ENCODE measurements around the gene TMUB1. TPM values are rescaled to one million over a fixed set of nuclear protein-coding genes. Genes with fewer than 3 reads are reported as not detected.

Gene TMUB1
- total and polyA plus RNA-seq, 9 of the 15 experiments (the other 6 are each of a cell fraction or from before 2014, with no cell fraction given), result 0.14 to 241 (median 74.1) TPM

DNA sequence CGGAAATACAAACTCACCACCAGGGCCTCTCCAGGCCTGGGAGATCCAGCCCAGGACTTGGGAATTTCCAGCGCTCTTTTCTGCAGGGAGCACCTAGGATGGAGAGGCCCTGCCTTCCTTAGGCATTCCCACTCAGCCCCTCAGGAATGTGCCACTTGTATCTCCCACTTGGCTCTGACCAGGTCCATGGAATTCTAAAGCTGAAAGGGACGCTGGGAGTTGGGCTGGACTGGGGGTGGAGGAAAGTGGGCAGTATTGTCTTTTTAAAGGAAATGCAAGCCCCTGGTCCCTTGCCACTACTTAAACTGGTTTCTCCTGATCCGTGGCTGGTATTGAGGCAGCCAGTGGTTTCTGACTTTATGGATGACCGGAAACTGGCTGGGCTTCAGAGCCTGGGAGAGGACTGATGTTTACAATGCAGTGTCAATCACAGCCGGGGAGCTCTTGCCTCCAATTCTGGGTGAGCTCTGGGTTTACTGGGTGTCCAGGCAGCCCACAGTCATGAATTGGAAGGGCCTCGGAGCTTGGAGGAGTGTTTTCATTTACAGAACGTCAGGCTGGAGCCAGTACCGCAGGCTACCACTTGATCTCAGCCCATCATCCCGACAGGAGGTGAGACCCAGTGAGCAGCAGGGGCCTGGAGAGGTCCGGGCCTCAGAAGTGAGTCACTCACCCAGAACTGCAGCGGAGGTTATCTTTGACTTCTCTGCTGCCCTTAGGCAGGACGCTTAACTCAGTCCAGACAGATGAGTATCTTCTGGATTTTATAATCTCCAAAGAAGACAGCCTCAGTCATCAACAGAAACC lies 30.3 kb upstream of the TMUB1 start:
- 32% methylated on average over 13 of the region's 13 CpGs for WGBS (ENCODE audit: insufficient coverage, low coverage, missing lambda C conversion rate)
- Histone ChIP-seq H3K9ac (ENCODE audit: insufficient read depth in 1 of 2, low read depth in 2 of 2, low read length in 2 of 2) (peak overlapping the region in 1 of 2 experiments; percentile 49; a peak in 2 of 4 replicates), H4K20me1 (replicated peaks; ENCODE audit: control insufficient read depth, insufficient read depth, low read length) (peaks cover 74% of the 10 kb centered on the region), H3K4me3 (no peak overlapping the region), H2AFZ (ENCODE audit: low read depth, low read length) (no peak overlapping the region), H3K36me3 (ENCODE audit: control insufficient read depth, insufficient read depth, low read length) (peaks cover 57% of the 10 kb centered on the region; the same call in 2 of the 3 replicates), H3K27ac (ENCODE audit: extremely low read depth, low read depth, low read length) (peak overlapping the region; percentile 56; the same call in 2 of the 3 replicates), H3K9me1 (ENCODE audit: control insufficient read depth, insufficient read depth, low read length) (peaks cover 14% of the 10 kb centered on the region), H3K9me3 (replicated peaks; ENCODE audit: control insufficient read depth, insufficient read depth, low read depth, low read length) (no peaks in the 10 kb centered on the region), H3K4me1 (replicated peaks in 1 of 2; ENCODE audit: control insufficient read depth in 2 of 2, insufficient read depth in 2 of 2, low read length in 2 of 2) (peaks cover 41 to 79% of the 10 kb centered on the region in 2 experiments), H3K4me2 (ENCODE audit: insufficient read depth, low read length) (peak overlapping the region; percentile 22; the same call in 1 of the 2 replicates), H3K27me3 (ENCODE audit: control insufficient read depth in 2 of 2, insufficient read depth in 2 of 2, low read length in 2 of 2) (no peaks in the 10 kb centered on the region), H3K79me2 (ENCODE audit: control insufficient read depth, insufficient read depth, low read length) (peaks cover 74% of the 10 kb centered on the region)
- ChIA-PET CTCF (ENCODE audit: low intra/inter-chr PET ratio) (interaction anchor here (0.5 to 0.6 kb wide), 3 partner anchors 53 to 1199 kb away, joined by 4 to 6 read pairs (median 5); no protein-coding TSS in a partner anchor), POLR2A (no interaction called here)
- intact Hi-C loops (cut with micrococcal nuclease) (loop anchor here (5.0 kb wide), 2 partner anchors 151 to 216 kb away; no protein-coding TSS in a partner anchor), in situ Hi-C loops (cut with MboI) (no loop called here)
- BruUV-seq (replicated peaks), result no TSS peak
- DNase-seq (ENCODE audit: extremely low read depth in 1 of 4, low spot score in 3 of 4) (peak; percentile 80 to 87 (median 84)), ATAC-seq (peak; percentile 58), FAIRE-seq (peak; percentile 89)
- TF ChIP-seq TCF7 (IDR thresholded peaks at IDR 0.05; ENCODE audit: borderline replicate concordance), result peak; percentile 73; the same call in 1 of the 2 replicates
- no peak for TF ChIP-seq NONO (IDR thresholded peaks at IDR 0.05; ENCODE audit: low read depth in 2 of 2, low read length in 1 of 2)
- TF ChIP-seq SAP30 (IDR thresholded peaks at IDR 0.05; ENCODE audit: borderline replicate concordance, insufficient read depth, low read depth, low read length, poor library complexity, severe bottlenecking), result no peak
- TF ChIP-seq ZNF239 (CRISPR knock-in tag; IDR thresholded peaks at IDR 0.05), result peak; percentile 96
- TF ChIP-seq ZNF717 (CRISPR knock-in tag; IDR thresholded peaks at IDR 0.05), result no peak
- TF ChIP-seq, protein P1, sequence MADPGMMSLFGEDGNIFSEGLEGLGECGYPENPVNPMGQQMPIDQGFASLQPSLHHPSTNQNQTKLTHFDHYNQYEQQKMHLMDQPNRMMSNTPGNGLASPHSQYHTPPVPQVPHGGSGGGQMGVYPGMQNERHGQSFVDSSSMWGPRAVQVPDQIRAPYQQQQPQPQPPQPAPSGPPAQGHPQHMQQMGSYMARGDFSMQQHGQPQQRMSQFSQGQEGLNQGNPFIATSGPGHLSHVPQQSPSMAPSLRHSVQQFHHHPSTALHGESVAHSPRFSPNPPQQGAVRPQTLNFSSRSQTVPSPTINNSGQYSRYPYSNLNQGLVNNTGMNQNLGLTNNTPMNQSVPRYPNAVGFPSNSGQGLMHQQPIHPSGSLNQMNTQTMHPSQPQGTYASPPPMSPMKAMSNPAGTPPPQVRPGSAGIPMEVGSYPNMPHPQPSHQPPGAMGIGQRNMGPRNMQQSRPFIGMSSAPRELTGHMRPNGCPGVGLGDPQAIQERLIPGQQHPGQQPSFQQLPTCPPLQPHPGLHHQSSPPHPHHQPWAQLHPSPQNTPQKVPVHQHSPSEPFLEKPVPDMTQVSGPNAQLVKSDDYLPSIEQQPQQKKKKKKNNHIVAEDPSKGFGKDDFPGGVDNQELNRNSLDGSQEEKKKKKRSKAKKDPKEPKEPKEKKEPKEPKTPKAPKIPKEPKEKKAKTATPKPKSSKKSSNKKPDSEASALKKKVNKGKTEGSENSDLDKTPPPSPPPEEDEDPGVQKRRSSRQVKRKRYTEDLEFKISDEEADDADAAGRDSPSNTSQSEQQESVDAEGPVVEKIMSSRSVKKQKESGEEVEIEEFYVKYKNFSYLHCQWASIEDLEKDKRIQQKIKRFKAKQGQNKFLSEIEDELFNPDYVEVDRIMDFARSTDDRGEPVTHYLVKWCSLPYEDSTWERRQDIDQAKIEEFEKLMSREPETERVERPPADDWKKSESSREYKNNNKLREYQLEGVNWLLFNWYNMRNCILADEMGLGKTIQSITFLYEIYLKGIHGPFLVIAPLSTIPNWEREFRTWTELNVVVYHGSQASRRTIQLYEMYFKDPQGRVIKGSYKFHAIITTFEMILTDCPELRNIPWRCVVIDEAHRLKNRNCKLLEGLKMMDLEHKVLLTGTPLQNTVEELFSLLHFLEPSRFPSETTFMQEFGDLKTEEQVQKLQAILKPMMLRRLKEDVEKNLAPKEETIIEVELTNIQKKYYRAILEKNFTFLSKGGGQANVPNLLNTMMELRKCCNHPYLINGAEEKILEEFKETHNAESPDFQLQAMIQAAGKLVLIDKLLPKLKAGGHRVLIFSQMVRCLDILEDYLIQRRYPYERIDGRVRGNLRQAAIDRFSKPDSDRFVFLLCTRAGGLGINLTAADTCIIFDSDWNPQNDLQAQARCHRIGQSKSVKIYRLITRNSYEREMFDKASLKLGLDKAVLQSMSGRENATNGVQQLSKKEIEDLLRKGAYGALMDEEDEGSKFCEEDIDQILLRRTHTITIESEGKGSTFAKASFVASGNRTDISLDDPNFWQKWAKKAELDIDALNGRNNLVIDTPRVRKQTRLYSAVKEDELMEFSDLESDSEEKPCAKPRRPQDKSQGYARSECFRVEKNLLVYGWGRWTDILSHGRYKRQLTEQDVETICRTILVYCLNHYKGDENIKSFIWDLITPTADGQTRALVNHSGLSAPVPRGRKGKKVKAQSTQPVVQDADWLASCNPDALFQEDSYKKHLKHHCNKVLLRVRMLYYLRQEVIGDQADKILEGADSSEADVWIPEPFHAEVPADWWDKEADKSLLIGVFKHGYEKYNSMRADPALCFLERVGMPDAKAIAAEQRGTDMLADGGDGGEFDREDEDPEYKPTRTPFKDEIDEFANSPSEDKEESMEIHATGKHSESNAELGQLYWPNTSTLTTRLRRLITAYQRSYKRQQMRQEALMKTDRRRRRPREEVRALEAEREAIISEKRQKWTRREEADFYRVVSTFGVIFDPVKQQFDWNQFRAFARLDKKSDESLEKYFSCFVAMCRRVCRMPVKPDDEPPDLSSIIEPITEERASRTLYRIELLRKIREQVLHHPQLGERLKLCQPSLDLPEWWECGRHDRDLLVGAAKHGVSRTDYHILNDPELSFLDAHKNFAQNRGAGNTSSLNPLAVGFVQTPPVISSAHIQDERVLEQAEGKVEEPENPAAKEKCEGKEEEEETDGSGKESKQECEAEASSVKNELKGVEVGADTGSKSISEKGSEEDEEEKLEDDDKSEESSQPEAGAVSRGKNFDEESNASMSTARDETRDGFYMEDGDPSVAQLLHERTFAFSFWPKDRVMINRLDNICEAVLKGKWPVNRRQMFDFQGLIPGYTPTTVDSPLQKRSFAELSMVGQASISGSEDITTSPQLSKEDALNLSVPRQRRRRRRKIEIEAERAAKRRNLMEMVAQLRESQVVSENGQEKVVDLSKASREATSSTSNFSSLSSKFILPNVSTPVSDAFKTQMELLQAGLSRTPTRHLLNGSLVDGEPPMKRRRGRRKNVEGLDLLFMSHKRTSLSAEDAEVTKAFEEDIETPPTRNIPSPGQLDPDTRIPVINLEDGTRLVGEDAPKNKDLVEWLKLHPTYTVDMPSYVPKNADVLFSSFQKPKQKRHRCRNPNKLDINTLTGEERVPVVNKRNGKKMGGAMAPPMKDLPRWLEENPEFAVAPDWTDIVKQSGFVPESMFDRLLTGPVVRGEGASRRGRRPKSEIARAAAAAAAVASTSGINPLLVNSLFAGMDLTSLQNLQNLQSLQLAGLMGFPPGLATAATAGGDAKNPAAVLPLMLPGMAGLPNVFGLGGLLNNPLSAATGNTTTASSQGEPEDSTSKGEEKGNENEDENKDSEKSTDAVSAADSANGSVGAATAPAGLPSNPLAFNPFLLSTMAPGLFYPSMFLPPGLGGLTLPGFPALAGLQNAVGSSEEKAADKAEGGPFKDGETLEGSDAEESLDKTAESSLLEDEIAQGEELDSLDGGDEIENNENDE (IDR thresholded peaks at IDR 0.05; ENCODE audit: low read depth, low read length), result no peak
- TF ChIP-seq KDM2B (CRISPR knock-in tag; IDR thresholded peaks at IDR 0.05), result no peak
- TF ChIP-seq SMARCA4 (IDR thresholded peaks at IDR 0.05), result peak; percentile 75
- no peak for TF ChIP-seq MTA2 (IDR thresholded peaks at IDR 0.05; ENCODE audit: low read depth)

Measured in K562 (cell line).